ENCODE results near the gene TSPAN2. TPM values are rescaled to one million over a fixed set of nuclear protein-coding genes. Genes with fewer than 3 reads are reported as not detected.
A peak's percentile ranks its signal among the peaks of the same experiment; 100 is the strongest.

The TSPAN2 gene
- total RNA-seq, 4 donors from 2014 or later: 10.8 to 16.4 (median 11.7) TPM

DNA sequence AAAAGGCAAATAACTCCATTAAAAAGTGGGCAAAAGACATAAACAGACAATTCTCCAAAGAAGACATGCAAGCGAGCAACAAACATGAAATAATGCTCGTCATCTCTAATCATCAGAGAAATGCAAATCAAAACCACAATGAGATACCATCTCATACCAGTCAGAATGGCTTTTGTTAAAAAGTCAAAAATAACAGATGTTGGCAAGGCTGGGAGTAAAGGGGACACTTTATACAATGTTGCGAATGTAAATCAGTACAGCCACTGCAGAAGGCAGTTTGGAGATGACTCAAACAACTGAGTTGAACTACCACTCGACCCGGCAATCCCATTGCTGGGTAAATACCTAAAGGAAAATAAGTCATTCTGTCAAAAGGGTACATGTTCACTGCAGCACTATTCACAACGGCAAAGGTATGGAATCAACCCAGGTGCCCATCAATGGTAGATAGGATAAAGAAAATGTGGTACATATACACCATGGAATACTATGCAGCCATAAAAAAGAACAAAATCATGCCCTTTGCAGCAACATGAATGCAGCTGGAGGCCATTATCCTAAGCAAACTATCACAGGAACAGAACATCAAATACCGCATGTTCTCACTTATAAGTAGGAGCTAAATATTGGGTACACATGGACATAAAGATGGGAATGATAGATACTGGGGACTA lies 25.9 kb downstream of the TSPAN2 start:
- in situ Hi-C loops (cut with MboI; ENCODE audit: low pct_ligation_motif_present in 1 of 4, low pct_unique_long_range_greater_than_20kb in 1 of 4, low sequenced_read_pairs in 3 of 4) (no loop called here), intact Hi-C loops (cut with DNase I; ENCODE audit: low total_unique reads) (no loop called here)
- WGBS, 2 donors (ENCODE audit: low coverage in 1 of 2): 72 to 74% methylated on average over 7 of the region's 7 CpGs
- Histone ChIP-seq H3K4me1 (peaks cover 9 to 26% (median 14%) of the 10 kb centered on the region in 4 donors), H3K4me3 (no peak overlapping the region), H3K9me3 (no peaks in the 10 kb centered on the region), H3K36me3 (no peaks in the 10 kb centered on the region), H3K27me3 (no peaks in the 10 kb centered on the region), H3K27ac (peak overlapping the region; percentile 15 to 43 (median 33))
- TF ChIP-seq EP300 (IDR thresholded peaks at IDR 0.05; ENCODE audit: low read depth) (no peak), POLR2A (IDR thresholded peaks at IDR 0.05) (no peak), POLR2AphosphoS5 (IDR thresholded peaks at IDR 0.05) (no peak)
- TF ChIP-seq, protein P1, sequence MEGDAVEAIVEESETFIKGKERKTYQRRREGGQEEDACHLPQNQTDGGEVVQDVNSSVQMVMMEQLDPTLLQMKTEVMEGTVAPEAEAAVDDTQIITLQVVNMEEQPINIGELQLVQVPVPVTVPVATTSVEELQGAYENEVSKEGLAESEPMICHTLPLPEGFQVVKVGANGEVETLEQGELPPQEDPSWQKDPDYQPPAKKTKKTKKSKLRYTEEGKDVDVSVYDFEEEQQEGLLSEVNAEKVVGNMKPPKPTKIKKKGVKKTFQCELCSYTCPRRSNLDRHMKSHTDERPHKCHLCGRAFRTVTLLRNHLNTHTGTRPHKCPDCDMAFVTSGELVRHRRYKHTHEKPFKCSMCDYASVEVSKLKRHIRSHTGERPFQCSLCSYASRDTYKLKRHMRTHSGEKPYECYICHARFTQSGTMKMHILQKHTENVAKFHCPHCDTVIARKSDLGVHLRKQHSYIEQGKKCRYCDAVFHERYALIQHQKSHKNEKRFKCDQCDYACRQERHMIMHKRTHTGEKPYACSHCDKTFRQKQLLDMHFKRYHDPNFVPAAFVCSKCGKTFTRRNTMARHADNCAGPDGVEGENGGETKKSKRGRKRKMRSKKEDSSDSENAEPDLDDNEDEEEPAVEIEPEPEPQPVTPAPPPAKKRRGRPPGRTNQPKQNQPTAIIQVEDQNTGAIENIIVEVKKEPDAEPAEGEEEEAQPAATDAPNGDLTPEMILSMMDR (IDR thresholded peaks at IDR 0.05): no peak
- DNase-seq: no peak

- peaks cover 7 to 21% (median 9%) of the 10 kb centered on the region in 4 donors for H3K4me1 ChIP-seq
- peak overlapping the region; percentile 15 to 43 (median 33) for H3K27ac ChIP-seq
- WGBS, 2 donors (ENCODE audit: low coverage in 1 of 2): 42 to 83% methylated on average over 1 to 7 of the region's 7 CpGs
- in situ Hi-C loops (cut with MboI; ENCODE audit: low pct_ligation_motif_present in 1 of 4, low pct_unique_long_range_greater_than_20kb in 1 of 4, low sequenced_read_pairs in 3 of 4) (no loop called here), intact Hi-C loops (cut with DNase I; ENCODE audit: low total_unique reads) (no loop called here)
- no peak for TF ChIP-seq POLR2AphosphoS5 (IDR thresholded peaks at IDR 0.05)
- TF ChIP-seq EP300 (IDR thresholded peaks at IDR 0.05; ENCODE audit: low read depth): no peak
- H3K9me3 ChIP-seq: no peaks in the 10 kb centered on the region
- no peaks in the 10 kb centered on the region for H3K27me3 ChIP-seq
- H3K4me3 ChIP-seq: no peak overlapping the region
- no peaks in the 10 kb centered on the region for H3K36me3 ChIP-seq
- peak; percentile 66 for DNase-seq
Measured at GRCh38 chr1:115062542-115063004, 26.7 kb downstream of the TSPAN2 start.

- no peak overlapping the region for H3K27ac ChIP-seq
- in situ Hi-C loops (cut with MboI; ENCODE audit: low pct_ligation_motif_present in 1 of 4, low pct_unique_long_range_greater_than_20kb in 1 of 4, low sequenced_read_pairs in 3 of 4): no loop called here
- intact Hi-C loops (cut with DNase I; ENCODE audit: low total_unique reads): no loop called here
- no peaks in the 10 kb centered on the region for H3K36me3 ChIP-seq
- 63 to 79% methylated on average over 4 of the region's 4 CpGs for WGBS, 2 donors (ENCODE audit: low coverage in 1 of 2)
- no peak for DNase-seq
- H3K4me3 ChIP-seq: no peak overlapping the region
- TF ChIP-seq POLR2AphosphoS5 (IDR thresholded peaks at IDR 0.05) (no peak), POLR2A (IDR thresholded peaks at IDR 0.05) (no peak), EP300 (IDR thresholded peaks at IDR 0.05; ENCODE audit: low read depth) (no peak)
- TF ChIP-seq, protein P1 (IDR thresholded peaks at IDR 0.05): no peak
- H3K27me3 ChIP-seq: no peaks in the 10 kb centered on the region
- H3K4me1 ChIP-seq: peaks cover 5 to 23% (median 9%) of the 10 kb centered on the region in 4 donors
- no peaks in the 10 kb centered on the region for H3K9me3 ChIP-seq
Measured at GRCh38 chr1:115060501-115060900, 28.8 kb downstream of the TSPAN2 start.

DNA sequence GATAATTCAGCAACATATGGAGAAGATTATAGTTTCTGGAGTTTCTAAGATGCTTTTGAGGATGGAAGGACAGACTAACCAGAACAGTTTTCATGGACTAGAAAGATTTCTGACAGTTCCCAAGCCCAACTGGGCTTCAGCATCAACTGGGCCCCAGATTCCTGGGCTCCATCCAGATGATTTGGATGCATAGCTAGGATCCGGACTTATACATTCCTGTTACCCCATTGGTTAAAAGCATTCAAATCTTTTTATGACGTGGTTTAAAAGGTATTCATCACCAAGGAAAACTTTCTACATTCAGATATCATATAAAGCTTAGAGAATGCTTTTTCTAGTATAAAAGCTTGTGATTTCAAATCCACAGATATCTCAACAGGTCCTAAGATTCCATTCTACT lies 30.0 kb downstream of the TSPAN2 start:
- intact Hi-C loops (cut with DNase I; ENCODE audit: low total_unique reads) (no loop called here), in situ Hi-C loops (cut with MboI; ENCODE audit: low pct_ligation_motif_present in 1 of 4, low pct_unique_long_range_greater_than_20kb in 1 of 4, low sequenced_read_pairs in 3 of 4) (no loop called here)
- DNase-seq: no peak
- Histone ChIP-seq H3K27me3 (no peaks in the 10 kb centered on the region), H3K4me1 (peaks cover 5 to 23% (median 9%) of the 10 kb centered on the region in 4 donors), H3K4me3 (no peak overlapping the region), H3K36me3 (no peaks in the 10 kb centered on the region), H3K27ac (no peak overlapping the region), H3K9me3 (no peaks in the 10 kb centered on the region)
- no peak for TF ChIP-seq POLR2A (IDR thresholded peaks at IDR 0.05)
- no peak for TF ChIP-seq POLR2AphosphoS5 (IDR thresholded peaks at IDR 0.05)
- TF ChIP-seq, protein P1 (IDR thresholded peaks at IDR 0.05): no peak
- no peak for TF ChIP-seq EP300 (IDR thresholded peaks at IDR 0.05; ENCODE audit: low read depth)
- WGBS, 2 donors (ENCODE audit: low coverage in 1 of 2): 38 to 40% methylated on average over 2 of the region's 2 CpGs
